Activated CD4-positive, CD25-positive, alpha-beta regulatory T cell treated with anti-CD3 and anti-CD28 coated beads, Interleukin-2, amount 50 U/mL, for 16 hours (primary cell): ENCODE measurements around the gene PSEN2.
A peak's percentile ranks its signal among the peaks of the same experiment; 100 is the strongest.
"Not testable (repeated sequence)": the region's sequence is repeated elsewhere in the genome, so short reads cannot be mapped to it uniquely, and the experiment has no call there.

Source experiments
- DNase-seq: peaks from one replicate; pipeline ENCODE4 v3.0.0-alpha.2; 2020; ENCODE audit warnings: low read depth, low spot score

The PSEN2 gene

DNA sequence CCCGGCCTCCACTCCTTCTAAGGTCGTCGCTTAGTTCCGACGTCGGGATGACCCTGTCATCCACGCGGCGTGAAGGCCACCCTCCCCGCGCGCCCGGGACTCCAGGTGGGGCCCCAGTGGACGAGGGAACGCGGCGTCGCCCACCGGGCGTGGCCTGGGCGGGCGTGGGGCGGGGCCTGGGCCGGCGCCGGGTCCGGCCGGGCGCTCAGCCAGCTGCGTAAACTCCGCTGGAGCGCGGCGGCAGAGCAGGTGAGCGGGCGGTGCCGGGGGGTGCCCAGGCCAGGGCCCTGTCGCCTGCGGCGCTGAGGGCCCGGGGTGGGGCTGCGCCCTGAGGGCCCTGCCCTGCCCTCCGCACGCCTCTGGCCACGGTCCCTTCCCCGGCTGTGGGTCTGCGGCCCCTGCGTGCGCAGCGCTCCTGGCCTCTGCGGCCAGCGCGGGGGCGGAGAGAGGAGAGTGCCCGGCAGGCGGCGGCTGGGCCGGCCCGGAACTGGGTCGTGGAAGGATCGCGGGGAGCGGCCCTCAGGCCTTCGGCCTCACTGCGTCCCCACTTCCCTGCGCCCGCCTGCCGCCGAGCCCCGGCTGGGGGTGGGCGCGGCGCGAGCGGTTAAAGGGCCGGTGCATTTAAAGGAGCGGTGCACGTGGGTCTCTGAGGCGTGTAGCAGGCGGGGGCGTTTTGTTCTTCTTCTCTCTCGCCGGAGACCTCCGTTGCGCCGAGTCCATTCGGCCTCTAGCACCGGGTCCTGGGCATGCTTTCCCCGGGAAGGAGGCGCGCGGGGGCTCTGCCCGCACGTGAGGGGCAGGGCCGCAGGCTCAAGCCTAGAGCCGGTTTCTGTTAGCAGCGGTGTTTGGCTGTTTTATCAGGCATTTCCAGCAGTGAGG is at the start of gene PSEN2:
PSEN2 (plus strand) TSS at position 216 of the 879 bp plus-strand sequence. CDS start 11,292 bp downstream, outside the sequence.
- no peak for DNase-seq

DNA sequence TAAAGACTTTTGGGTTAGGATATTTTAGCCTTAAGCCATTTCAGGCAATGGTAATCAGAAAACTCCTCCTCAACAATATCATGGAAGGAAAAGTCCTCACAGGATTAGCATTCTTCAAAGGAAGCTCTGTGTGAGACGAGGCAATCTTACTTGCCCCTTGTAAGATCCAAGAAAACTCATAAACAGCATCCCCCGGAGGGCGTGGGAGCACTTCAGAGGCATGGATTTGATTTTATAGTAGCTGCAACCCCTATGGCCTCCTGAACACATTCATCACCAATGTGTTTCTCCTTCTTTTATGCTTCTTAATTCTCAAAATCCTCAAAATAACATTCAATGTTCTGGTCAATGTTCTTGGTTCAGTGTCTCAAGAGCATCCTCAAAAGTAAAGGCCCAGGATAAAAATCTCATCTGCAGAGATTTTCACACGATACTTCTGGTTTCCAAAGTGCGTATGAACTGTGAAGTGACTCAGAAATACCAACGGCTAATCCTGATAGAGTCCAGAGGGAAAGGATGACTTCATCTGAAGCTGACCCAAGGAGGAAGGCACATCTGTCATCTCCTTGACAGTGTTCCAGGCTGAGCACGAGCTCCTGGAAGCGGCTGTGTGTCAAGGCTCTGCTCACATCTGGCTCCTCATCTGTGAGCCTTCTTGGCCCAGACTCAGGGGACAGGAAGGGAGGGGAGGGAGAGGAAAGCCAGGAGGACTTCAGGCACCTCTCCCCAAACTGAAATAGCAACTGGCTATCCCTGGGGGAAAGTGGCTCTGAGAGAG is 49.3 kb upstream of the PSEN2 start:
- DNase-seq: no peak

DNA sequence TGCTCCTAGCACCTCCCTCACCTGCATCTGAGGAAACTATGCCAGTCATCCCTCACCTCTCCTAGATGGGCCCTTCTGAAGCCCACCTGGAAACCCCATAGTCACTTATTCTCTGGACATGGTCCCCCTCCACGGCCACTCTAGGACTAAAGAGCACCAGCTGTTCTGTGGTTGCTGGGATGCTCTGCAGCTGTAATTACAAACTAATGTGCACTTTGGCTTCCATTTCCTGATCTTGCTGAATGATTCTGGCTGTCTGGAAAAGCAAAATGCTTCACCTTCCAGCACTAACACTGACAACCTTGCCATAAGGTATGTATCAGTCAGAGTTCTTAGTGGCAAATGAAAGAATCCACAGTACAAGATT is 48.7 kb upstream of the PSEN2 start:
- no peak for DNase-seq

DNA sequence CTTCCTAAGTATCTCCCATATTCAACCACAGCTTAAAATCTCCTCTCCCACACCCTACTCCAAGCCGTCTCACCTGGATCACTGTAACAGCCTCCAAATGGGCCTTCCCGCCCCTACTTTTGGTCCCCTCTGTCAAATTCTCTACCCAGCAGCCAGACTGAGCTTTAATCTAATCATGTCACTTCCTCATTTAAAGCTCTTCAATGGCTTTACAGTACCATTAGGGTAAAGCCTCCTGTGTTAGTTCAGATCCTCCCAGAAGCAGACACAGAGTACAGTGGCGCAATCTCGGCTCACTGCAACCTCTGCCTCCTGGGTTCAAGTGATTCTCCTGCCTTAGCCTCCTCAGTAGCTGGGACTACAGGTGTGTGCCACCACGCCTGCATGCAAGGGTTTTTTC is 46.8 kb upstream of the PSEN2 start:
- DNase-seq: no peak

DNA sequence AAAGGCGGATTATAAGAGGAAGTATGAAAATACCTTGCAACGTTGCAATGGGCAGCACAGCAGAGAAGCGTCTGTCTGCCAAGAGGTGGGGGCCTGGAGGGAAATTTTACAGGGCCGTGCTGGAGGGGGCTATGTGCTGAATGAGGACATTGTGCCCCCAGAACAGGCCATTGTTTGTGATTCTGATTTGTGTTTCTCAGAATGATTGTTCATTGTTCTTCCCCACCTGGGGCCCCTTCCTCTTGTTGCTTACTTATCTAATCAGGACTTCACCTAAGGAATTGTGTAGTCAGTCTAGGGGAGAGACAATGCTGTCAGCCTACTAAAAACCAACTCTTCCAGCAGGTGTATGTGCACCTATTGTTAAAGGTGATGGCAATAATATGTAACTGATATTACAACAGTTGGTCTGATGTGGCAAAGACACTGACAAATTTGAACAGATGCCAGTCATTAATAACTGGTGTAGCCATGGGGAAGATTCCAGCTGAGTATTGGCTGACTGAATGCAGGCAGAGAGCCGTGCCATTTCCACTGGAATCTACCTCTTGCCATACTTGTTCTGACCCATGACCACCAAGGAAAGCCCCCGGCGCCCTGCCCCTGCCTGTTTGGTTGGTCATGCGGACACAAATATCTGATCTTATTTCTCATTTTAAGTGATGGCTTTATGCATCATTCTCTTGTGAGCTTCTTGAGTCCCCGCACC is 45.2 kb upstream of the PSEN2 start:
- no peak for DNase-seq

DNA sequence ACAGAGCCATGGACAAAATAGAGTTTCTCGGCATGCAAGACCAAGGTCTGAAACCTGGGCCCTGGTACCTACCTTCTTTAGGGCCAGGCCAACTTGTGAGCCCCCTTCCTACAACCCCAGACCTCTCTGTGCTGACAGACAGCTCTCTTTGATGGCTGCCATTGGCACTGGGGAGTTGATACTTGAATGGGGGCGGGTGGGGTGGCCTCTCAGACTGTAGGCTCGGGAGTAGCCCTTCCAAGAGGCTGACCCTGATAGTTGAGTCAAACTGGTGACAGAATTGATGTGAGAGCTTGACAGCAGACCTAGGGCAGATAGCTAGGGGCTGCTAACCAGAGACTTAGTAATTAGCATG is 44.7 kb upstream of the PSEN2 start:
- no peak for DNase-seq

- DNase-seq: no peak
Observed at GRCh38 chr1:226826479-226827261, 43.7 kb upstream of the PSEN2 start.

- DNase-seq: no peak
Observed at GRCh38 chr1:226827458-226827857, 43.0 kb upstream of the PSEN2 start.

- peak; percentile 92 for DNase-seq
Observed at GRCh38 chr1:226827968-226828513, 42.4 kb upstream of the PSEN2 start.

GRCh38 chr1:226829105-226829504 is 41.3 kb upstream of the PSEN2 start:
- no peak for DNase-seq

- DNase-seq: no peak
Observed at GRCh38 chr1:226831953-226832352, 38.5 kb upstream of the PSEN2 start.

GRCh38 chr1:226832613-226833012 is 37.8 kb upstream of the PSEN2 start:
- DNase-seq: no peak

GRCh38 chr1:226834179-226834578 is 36.2 kb upstream of the PSEN2 start:
- not testable (repeated sequence) for DNase-seq

DNA sequence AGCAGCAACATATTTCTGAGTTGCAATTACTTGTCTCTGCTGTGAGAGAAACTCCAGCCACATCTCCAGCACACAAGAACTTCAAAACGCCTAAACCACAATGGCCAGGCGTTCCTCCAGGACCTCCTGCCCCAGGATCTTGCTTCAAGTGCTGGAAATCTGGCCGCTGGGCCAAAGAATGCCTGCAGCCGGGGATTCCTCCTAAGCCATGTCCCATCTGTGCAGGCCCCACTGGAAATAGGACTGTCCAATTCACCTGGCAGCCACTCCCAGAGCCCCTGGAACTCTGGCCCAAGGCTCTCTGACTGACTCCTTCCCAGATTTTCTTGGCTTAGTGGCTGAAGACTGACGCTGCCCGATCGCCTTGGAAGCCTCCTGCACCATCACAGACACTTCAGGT is 35.0 kb upstream of the PSEN2 start:
- not testable (repeated sequence) for DNase-seq

DNA sequence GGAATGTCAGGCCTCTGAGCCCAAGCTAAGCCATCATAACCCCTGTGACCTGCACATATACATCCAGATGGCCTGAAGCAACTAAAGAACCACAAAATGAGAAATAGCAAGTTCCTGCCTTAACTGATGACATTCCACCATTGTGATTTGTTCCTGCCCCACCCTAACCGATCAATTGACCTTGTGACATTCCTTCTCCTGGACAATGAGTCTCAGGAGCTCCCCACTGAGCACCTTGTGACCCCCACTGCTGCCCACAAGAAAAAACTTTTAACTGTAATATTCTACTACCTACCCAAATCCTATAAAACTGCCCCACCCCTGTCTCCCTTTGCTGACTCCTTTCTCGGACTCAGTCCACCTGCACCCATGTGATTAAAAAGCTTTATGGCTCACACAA is 32.5 kb upstream of the PSEN2 start:
- DNase-seq: not testable (repeated sequence)

- no peak for DNase-seq
Observed at GRCh38 chr1:226838456-226838855, 32.0 kb upstream of the PSEN2 start.

- DNase-seq: no peak
Observed at GRCh38 chr1:226845624-226846023, 24.8 kb upstream of the PSEN2 start.

GRCh38 chr1:226846786-226847185 is 23.6 kb upstream of the PSEN2 start:
- no peak for DNase-seq

- not testable (repeated sequence) for DNase-seq
Observed at GRCh38 chr1:226854548-226854947, 15.9 kb upstream of the PSEN2 start.

DNA sequence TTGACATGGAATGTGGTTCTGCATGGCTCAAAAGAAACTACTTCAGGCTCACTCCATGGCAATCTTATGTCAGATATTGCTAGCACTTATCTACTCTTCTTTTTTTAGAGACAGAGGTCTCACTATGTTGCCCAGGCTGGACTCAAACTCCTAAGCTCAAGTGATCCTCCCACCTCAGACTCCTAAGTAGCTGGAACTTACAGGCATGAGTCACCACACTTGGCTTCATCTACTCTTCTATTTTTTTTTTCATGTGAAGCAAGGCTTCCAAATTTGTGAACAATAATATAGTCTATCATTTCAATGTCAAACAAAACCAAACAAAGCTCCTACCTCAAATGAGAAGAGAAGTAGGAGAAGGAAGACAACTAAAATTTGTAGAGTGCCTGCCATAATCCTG is 7.5 kb upstream of the PSEN2 start:
- DNase-seq: no peak

DNA sequence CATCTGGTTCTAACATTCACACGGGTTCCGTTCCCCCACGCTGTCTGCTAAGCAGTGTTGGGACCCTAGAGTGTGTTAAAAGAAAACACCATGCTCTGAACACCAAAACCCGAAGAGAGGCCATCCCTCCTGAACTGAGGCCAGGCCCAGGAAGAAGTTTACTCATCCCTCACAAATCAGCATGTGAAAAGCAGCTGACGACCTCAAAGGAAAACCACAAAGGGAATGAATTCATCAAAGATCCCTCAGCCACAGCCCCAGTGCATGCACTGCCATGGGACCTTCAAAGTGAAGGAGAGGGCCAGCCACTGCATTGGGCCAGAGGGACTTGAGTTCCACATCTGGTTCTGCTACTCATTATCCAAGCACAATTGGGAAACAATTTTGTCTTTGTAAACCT is 7.0 kb upstream of the PSEN2 start:
- no peak for DNase-seq
